ENCODE measurements around the gene KYAT1. TPM values are rescaled to one million over a fixed set of nuclear protein-coding genes. Genes with fewer than 3 reads are reported as not detected.

The KYAT1 gene
- total RNA-seq, 1 experiment from 2014 or later: 34.1 TPM

GRCh38 chr9:128820665-128821583 is 60.8 kb downstream of the KYAT1 start:
- H3K27ac Mint-ChIP-seq: no peak overlapping the region
- H3K4me1 Mint-ChIP-seq: peaks cover 3% of the 10 kb centered on the region
- DNase-seq (ENCODE audit: low spot score) (no peak), ATAC-seq (no peak)
- CTCF ChIA-PET: interaction anchor here (1.2 to 3.3 kb wide), 5 partner anchors 9 to 96 kb away, joined by 3 to 40 read pairs (median 13); partner anchors contain the start of gene SPOUT1
- H3K27me3 Mint-ChIP-seq (ENCODE audit: low read depth): no peaks in the 10 kb centered on the region
- H3K9me3 Mint-ChIP-seq: no peaks in the 10 kb centered on the region
- peaks cover 33% of the 10 kb centered on the region for H3K36me3 Mint-ChIP-seq
- no peak overlapping the region for H3K4me3 Mint-ChIP-seq
- TF ChIP-seq FOXJ3 (CRISPR knock-in tag; IDR thresholded peaks at IDR 0.05; ENCODE audit: borderline replicate concordance): no peak
- no peak for TF ChIP-seq ZNF219 (CRISPR knock-in tag; IDR thresholded peaks at IDR 0.05; ENCODE audit: borderline replicate concordance)
- TF ChIP-seq SOX15 (CRISPR knock-in tag; IDR thresholded peaks at IDR 0.05): no peak
- no peak for TF ChIP-seq ZNF281 (CRISPR knock-in tag; IDR thresholded peaks at IDR 0.05)
- TF ChIP-seq ZNF396 (CRISPR knock-in tag; IDR thresholded peaks at IDR 0.05; ENCODE audit: borderline replicate concordance): no peak
- TF ChIP-seq SMAD4 (CRISPR knock-in tag; IDR thresholded peaks at IDR 0.05): no peak
- POLR2A ChIA-PET: no interaction called here

DNA sequence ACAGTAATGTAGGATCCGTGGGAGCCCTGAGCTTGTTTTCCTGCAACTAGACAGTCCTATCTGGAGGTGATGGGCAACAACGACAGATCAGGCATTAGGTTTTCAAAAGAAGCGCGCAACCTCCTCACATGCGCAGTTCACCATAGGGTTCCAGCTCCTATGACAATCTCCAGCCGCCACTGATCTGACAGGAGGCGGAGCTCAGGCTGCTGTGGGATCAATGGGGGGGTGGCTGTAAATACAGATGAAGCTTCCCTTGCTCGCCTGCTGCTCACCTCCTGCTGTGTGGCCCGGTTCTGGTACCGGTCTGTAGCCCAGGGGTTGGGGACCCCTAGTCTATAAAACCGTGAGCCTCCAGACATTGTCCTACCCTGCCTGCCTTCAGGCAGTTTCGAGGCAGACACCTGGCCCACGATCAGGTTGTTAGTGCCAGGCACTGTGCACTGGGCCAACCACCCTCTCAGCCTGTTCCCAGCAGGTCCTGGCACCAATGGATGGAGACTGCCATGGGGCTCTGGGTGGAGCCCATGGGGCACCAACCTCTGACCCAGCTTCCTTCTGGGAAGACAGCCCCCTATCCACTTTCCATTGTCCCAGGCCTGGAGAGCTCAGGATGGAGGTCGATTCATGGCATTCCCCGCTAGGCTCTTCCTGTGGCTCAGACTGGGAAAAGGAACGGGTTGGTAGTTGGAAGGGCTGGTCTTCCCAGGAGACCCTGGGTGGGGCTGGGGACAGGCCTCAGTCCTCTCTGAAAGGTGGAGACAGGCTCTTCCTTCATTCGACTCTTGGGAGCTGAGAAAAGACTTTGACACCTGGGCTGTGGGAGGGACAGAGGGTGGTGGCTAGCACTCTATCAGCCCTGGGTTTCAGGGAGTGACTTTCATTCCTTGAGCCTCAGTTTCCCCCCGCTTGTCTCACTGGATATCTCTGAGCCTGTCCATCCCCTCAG is 61.8 kb downstream of the KYAT1 start:
- Mint-ChIP-seq H3K27me3 (ENCODE audit: low read depth) (no peaks in the 10 kb centered on the region), H3K36me3 (peaks cover 23% of the 10 kb centered on the region), H3K4me3 (peak overlapping the region; percentile 71), H3K27ac (no peak overlapping the region), H3K4me1 (peaks cover 3% of the 10 kb centered on the region), H3K9me3 (no peaks in the 10 kb centered on the region)
- ATAC-seq (no peak), DNase-seq (ENCODE audit: low spot score) (no peak)
- TF ChIP-seq E2F5 (CRISPR knock-in tag; IDR thresholded peaks at IDR 0.05) (no peak), CDX4 (CRISPR knock-in tag; IDR thresholded peaks at IDR 0.05; ENCODE audit: borderline replicate concordance) (no peak), MXD4 (CRISPR knock-in tag; IDR thresholded peaks at IDR 0.05; ENCODE audit: borderline replicate concordance) (no peak), SMAD4 (CRISPR knock-in tag; IDR thresholded peaks at IDR 0.05) (no peak), NFYB (CRISPR knock-in tag; conservative IDR thresholded peaks at IDR 0.05; ENCODE audit: low read depth) (no peak), SP1 (CRISPR knock-in tag; conservative IDR thresholded peaks at IDR 0.05) (no peak), IRF2 (CRISPR knock-in tag; IDR thresholded peaks at IDR 0.05; ENCODE audit: borderline replicate concordance, low read depth) (no peak), NR3C1 (CRISPR knock-in tag; conservative IDR thresholded peaks at IDR 0.05; ENCODE audit: low read depth) (no peak), GABPB1 (CRISPR knock-in tag; IDR thresholded peaks at IDR 0.05) (no peak), TCF7 (CRISPR knock-in tag; IDR thresholded peaks at IDR 0.05; ENCODE audit: low read depth) (no peak), ETV6 (CRISPR knock-in tag; IDR thresholded peaks at IDR 0.05) (no peak), ZNF219 (CRISPR knock-in tag; IDR thresholded peaks at IDR 0.05; ENCODE audit: borderline replicate concordance) (no peak), ZMAT4 (CRISPR knock-in tag; IDR thresholded peaks at IDR 0.05) (no peak)
- TF ChIP-seq, protein P1, sequence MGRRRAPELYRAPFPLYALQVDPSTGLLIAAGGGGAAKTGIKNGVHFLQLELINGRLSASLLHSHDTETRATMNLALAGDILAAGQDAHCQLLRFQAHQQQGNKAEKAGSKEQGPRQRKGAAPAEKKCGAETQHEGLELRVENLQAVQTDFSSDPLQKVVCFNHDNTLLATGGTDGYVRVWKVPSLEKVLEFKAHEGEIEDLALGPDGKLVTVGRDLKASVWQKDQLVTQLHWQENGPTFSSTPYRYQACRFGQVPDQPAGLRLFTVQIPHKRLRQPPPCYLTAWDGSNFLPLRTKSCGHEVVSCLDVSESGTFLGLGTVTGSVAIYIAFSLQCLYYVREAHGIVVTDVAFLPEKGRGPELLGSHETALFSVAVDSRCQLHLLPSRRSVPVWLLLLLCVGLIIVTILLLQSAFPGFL (CRISPR knock-in tag; IDR thresholded peaks at IDR 0.05; ENCODE audit: borderline replicate concordance): no peak
- POLR2A ChIA-PET: interaction anchor here (0.6 to 2.8 kb wide), 2 partner anchors 8 to 101 kb away, joined by 4 to 26 read pairs; partner anchors contain the start of gene SPOUT1
- CTCF ChIA-PET: interaction anchor here (1.0 to 3.3 kb wide), 6 partner anchors 10 to 208 kb away, joined by 3 to 40 read pairs (median 16); partner anchors contain the start of genes SH3GLB2 and SPOUT1
